Measurements from ENCODE around the gene SLC25A21.

DNA sequence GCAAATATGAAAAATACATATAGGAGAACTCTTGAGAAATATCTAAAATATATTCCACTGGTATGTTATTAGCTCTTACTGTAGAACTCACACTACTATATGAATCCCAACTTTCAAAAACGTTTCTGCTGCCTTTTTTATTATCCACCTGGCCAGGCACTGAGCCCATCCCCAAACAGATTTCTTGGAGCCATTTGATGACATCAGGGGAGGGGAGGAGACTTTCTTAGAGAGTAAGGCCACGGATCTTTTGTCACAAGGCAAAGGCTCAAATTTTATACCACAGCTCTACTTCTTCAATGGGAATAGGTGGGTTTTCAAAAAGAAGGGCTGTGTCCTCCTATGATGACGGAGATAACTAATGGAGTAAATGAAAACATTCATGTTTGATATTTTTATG lies 83.0 kb downstream of the SLC25A21 start:
- TF ChIP-seq, protein P1, sequence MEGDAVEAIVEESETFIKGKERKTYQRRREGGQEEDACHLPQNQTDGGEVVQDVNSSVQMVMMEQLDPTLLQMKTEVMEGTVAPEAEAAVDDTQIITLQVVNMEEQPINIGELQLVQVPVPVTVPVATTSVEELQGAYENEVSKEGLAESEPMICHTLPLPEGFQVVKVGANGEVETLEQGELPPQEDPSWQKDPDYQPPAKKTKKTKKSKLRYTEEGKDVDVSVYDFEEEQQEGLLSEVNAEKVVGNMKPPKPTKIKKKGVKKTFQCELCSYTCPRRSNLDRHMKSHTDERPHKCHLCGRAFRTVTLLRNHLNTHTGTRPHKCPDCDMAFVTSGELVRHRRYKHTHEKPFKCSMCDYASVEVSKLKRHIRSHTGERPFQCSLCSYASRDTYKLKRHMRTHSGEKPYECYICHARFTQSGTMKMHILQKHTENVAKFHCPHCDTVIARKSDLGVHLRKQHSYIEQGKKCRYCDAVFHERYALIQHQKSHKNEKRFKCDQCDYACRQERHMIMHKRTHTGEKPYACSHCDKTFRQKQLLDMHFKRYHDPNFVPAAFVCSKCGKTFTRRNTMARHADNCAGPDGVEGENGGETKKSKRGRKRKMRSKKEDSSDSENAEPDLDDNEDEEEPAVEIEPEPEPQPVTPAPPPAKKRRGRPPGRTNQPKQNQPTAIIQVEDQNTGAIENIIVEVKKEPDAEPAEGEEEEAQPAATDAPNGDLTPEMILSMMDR (IDR thresholded peaks at IDR 0.05): no peak
- TF ChIP-seq POLR2A (IDR thresholded peaks at IDR 0.05): no peak

Data from lower leg skin (tissue), 3 donors.